Ishikawa (cell line): ENCODE results near the gene TLR4.

Source experiments
- CREB1 ChIP-seq: IDR thresholded peaks from 2 replicates; pipeline ENCODE4 v1.6.1; 2012; ENCODE audit warnings: low read depth
- EP300 ChIP-seq: IDR thresholded peaks from 2 replicates; pipeline ENCODE4 v1.6.1; 2012; ENCODE audit warnings: borderline replicate concordance
- MAX ChIP-seq: IDR thresholded peaks from 2 replicates; pipeline ENCODE4 v1.6.1; 2012
- NFIC ChIP-seq: IDR thresholded peaks from 2 replicates; pipeline ENCODE4 v1.6.1; 2012
- RAD21 ChIP-seq: IDR thresholded peaks from 2 replicates; pipeline ENCODE4 v1.6.1; 2012; ENCODE audit warnings: low read depth
- REST ChIP-seq: IDR thresholded peaks from 2 replicates; pipeline ENCODE4 v1.6.1; 2012; ENCODE audit warnings: low read depth, mild to moderate bottlenecking
- TAF1 ChIP-seq: IDR thresholded peaks from 2 replicates; pipeline ENCODE4 v1.6.1; 2012; ENCODE audit warnings: low read depth, mild to moderate bottlenecking
- YY1 ChIP-seq: IDR thresholded peaks from 2 replicates; pipeline ENCODE4 v1.6.1; 2012; ENCODE audit warnings: low read depth

GRCh38 chr9:117715411-117715989 lies 11.3 kb downstream of the TLR4 start:
- no peak for TF ChIP-seq MAX
- TF ChIP-seq EP300 = no peak
- TF ChIP-seq YY1 = no peak
- TF ChIP-seq CREB1 = no peak
- TF ChIP-seq TAF1 = no peak
- TF ChIP-seq RAD21 = no peak
- TF ChIP-seq REST = no peak
- TF ChIP-seq NFIC = no peak
